NCI-H2107 treated with DMSO at 0.1 percent for 48 hours (cell line): ENCODE data around the gene SLC6A12.

ENCODE experiments used
- DNase-seq: peaks from one replicate; lab custom pipeline; 2025; ENCODE audit not compliant: unreplicated experiment; lab: John Stamatoyannopoulos, UW

Gene SLC6A12

GRCh38 chr12:214003-214741 is at the start of gene SLC6A12:
SLC6A12 (minus strand) TSS chr12:214157; CDS start chr12:209986, 4,171 bp downstream.
- no peak for DNase-seq

DNA sequence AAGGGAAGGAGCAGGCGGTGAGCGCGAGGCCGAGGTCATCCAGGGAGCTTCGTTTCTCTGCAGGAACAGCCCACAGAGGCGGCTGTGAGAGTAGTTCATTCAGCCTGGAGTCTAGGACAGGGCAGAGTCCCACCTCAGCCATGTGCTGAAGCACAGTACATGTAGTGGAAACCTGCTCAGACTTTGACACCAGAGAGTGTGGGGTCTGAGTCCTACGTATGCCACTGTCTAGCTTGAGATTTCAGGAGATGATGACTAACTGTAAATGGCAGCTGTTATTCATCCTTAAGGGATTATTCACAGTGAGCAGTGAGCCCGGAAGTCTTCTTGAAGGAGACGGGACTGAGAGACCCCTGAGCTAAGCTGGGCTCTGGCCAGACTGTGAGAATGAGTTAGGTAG is 49.6 kb upstream of the SLC6A12 start:
- DNase-seq = no peak

- DNase-seq = no peak
Measured at GRCh38 chr12:262817-263216, 48.9 kb upstream of the SLC6A12 start, which contains the start of gene SLC6A13. SLC6A13 (minus strand) TSS chr12:262836; CDS start chr12:260052, 2,784 bp downstream.

- no peak for DNase-seq
Measured at GRCh38 chr12:262113-262512, 48.2 kb upstream of the SLC6A12 start.

DNA sequence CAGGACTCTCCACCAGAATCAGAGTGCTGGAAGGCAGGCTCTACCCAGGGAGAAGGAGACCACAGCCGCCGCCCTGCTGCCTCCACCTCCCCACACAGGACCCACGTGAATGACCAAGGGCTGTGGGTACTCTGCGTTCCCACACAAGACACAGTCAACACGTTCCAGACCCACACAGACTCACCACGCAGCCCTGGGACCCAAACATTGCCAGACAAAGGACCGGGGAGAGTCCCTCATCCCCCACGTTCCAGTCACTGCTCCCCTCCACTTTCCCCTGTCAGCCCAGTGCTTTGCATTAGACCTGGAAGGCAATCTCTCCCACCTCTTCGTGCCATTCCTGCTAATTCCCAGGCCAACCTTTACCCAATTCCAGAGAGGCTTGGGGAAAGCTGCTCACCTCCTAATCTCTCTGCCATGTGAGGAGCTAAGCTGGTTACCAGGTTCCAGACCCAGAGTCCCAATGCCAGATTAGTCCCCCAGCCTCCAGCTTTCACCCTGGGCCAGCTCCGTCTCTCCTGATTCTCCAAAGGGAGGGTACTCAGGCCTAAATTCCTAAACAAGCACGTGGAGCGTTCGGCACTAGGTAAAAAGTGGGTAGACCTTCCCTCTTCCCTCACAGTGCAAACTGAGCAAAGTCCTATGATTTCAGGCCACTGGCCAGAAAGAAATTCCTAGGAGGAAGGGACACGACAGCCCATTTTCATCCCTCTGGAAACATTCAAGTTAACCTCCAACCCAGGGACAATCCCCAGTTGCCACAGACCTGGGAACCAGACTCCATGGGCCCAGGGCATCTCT is 43.8 kb upstream of the SLC6A12 start:
- DNase-seq = no peak

- DNase-seq = no peak
Measured at GRCh38 chr12:256958-257357, 43.0 kb upstream of the SLC6A12 start.

GRCh38 chr12:256225-256624 is 42.3 kb upstream of the SLC6A12 start:
- DNase-seq = no peak

DNA sequence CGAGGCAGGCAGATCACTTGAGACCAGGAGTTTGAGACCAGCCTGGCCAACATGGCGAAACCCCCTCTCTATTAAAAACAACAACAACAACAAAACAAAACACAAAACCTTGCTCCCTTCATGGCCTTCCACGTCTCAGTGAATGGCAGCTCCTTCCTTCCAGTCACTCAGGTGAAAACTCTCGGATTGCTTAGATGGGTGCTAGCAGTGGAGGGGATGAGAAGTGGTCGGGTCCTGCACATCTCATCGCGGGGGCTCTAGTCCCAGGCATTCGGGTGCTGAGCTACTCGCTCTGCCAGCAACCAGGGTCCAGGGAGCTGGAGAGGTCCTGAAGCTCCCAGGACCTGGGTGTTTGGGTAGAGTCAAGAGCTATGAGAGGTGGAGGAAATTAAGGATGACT is 41.0 kb upstream of the SLC6A12 start:
- DNase-seq = no peak

- DNase-seq = no peak
Measured at GRCh38 chr12:254039-254438, 40.1 kb upstream of the SLC6A12 start.

GRCh38 chr12:253116-253831 is 39.3 kb upstream of the SLC6A12 start:
- DNase-seq = no peak

- no peak for DNase-seq
Measured at GRCh38 chr12:252636-253035, 38.7 kb upstream of the SLC6A12 start.

DNA sequence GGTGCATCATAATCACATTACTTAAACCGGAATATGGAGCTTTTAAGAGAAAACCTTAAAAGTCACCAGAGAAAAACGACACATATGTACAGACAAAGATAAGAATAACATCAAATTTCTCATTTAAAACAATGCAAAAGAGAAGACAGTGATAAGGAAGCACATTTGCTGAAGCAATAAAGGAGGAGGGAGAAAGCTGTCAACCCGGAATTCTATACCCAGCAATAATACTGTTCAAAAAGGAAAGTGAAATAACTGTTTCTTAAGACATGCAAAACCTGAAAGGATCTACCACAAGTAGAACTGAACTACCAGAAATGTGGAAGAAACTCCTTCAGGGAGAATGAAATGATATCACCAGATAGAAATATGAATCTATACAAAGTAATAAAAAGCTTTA is 33.3 kb upstream of the SLC6A12 start:
- no peak for DNase-seq

- DNase-seq = no peak
Measured at GRCh38 chr12:243381-243780, 29.4 kb upstream of the SLC6A12 start.

DNA sequence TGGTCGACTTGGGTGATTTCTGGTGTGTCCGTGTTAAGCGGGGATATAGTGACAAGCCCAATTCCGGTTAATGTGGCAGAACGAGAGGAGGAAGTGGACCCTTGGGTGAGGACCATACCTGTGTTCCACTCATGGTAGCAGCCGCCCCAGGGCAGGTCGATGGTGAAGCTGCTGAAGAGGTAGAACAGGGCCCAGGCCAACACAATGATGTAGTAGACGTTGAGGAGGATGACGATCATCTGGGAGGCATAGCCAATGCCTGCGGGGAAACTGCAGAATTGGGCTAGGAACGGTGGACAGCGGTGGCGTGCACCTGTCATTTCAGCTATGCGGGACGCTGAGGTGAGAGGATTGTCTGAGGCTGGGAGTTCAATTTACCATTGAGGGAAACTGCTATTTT is 28.5 kb upstream of the SLC6A12 start:
- DNase-seq = no peak

DNA sequence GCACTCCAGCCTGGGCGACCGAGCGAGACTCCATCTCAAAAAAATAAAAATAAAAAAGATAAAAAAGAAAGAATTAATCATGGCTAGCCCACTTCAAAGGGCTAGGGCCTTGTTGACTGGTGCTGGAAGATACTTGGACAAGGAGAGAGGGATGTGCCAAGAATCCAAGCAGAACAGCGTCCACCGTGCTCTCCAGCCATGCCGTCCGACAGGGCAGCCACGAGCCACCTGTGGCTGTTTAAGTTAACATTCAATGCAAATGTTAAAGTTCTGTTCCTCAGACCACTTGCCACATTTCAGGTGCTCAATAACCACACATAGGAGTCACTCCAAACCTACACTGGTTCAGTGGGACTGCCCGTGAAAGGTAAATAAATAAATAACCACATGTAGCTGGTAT is 27.3 kb upstream of the SLC6A12 start:
- no peak for DNase-seq

DNA sequence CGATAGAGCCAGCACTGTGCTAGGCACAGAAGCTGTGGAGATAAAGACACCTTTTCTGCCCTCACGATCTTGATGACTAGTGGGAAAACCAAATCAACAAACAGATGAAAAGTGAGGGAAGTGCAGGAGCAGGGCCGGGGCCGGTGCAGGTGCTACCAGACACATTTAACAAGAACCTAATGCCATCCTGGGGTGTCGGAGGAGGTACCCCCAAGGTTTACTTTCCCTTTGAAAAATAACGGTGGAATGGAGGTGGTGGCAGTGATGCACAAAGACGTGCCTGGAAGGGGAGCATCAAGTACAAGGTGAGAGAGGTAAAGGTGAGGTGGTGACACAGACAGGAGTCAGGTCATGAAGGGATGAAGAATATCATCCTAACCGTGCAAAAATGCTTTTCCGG is 26.6 kb upstream of the SLC6A12 start:
- no peak for DNase-seq

GRCh38 chr12:238736-239398 is 24.9 kb upstream of the SLC6A12 start:
- DNase-seq = no peak

- no peak for DNase-seq
Measured at GRCh38 chr12:238116-238515, 24.2 kb upstream of the SLC6A12 start.

- no peak for DNase-seq
Measured at GRCh38 chr12:237026-237815, 23.3 kb upstream of the SLC6A12 start.

GRCh38 chr12:236445-236844 is 22.5 kb upstream of the SLC6A12 start:
- DNase-seq = no peak
